ENCODE measurements around the gene COCH. TPM values are rescaled to one million over a fixed set of nuclear protein-coding genes. Genes with fewer than 3 reads are reported as not detected.

Gene COCH
- polyA plus RNA-seq, result 1 to 10 TPM; 2.0 to 3.3 (median 3.3) TPM

GRCh38 chr14:30874120-30874998 lies at the start of gene COCH:
Gene COCH (plus strand): TSS chr14:30874559. CDS start chr14:30874939, 380 bp downstream.
- 2 to 4% (median 3%) methylated on average over 79 to 99 of the region's 99 CpGs for WGBS, 3 donors

GRCh38 chr14:30826070-30826469 lies 48.3 kb upstream of the COCH start:
- no peak overlapping the region for H3K27ac ChIP-seq (ENCODE audit: low read depth, low read length)
- WGBS, 3 donors, result 88 to 91% (median 89%) methylated on average over 1 of the region's 1 CpG

More at GRCh38 chr14:30874120-30874998, at the start of gene COCH:
- H3K27ac ChIP-seq (ENCODE audit: low read depth, low read length), result no peak within 1 kb of the TSS

- no peak overlapping the region for H3K27ac ChIP-seq (ENCODE audit: low read depth, low read length)
- 75 to 94% (median 85%) methylated on average over 4 of the region's 4 CpGs for WGBS, 3 donors
These were observed 44.5 kb upstream of the COCH start for GRCh38 chr14:30829853-30830252.

- H3K27ac ChIP-seq (ENCODE audit: low read depth, low read length), result no peak overlapping the region
These were observed 40.0 kb upstream of the COCH start for GRCh38 chr14:30834353-30834752.

- H3K27ac ChIP-seq (ENCODE audit: low read depth, low read length), result no peak overlapping the region
- 44 to 65% (median 46%) methylated on average over 2 of the region's 2 CpGs for WGBS, 3 donors
These were observed 36.0 kb upstream of the COCH start for GRCh38 chr14:30838351-30838750.

GRCh38 chr14:30840086-30840779 lies 34.1 kb upstream of the COCH start:
- 79 to 89% (median 86%) methylated on average over 10 of the region's 10 CpGs for WGBS, 3 donors
- no peak overlapping the region for H3K27ac ChIP-seq (ENCODE audit: low read depth, low read length)

GRCh38 chr14:30842431-30842830 lies 31.9 kb upstream of the COCH start:
- H3K27ac ChIP-seq (ENCODE audit: low read depth, low read length), result no peak overlapping the region

- 69 to 90% (median 78%) methylated on average over 4 of the region's 4 CpGs for WGBS, 3 donors
- no peak overlapping the region for H3K27ac ChIP-seq (ENCODE audit: low read depth, low read length)
These were observed 25.7 kb upstream of the COCH start for GRCh38 chr14:30848449-30849240.

GRCh38 chr14:30849354-30849753 lies 25.0 kb upstream of the COCH start:
- WGBS, 3 donors, result 68 to 91% (median 70%) methylated on average over 1 of the region's 1 CpG
- no peak overlapping the region for H3K27ac ChIP-seq (ENCODE audit: low read depth, low read length)

- WGBS, 3 donors, result 90 to 97% (median 94%) methylated on average over 1 of the region's 1 CpG
- H3K27ac ChIP-seq (ENCODE audit: low read depth, low read length), result no peak overlapping the region
These were observed 24.4 kb upstream of the COCH start for GRCh38 chr14:30849983-30850382.

- H3K27ac ChIP-seq (ENCODE audit: low read depth, low read length), result no peak overlapping the region
These were observed 20.4 kb upstream of the COCH start for GRCh38 chr14:30853946-30854345.

GRCh38 chr14:30854492-30854891 lies 19.9 kb upstream of the COCH start:
- H3K27ac ChIP-seq (ENCODE audit: low read depth, low read length), result no peak overlapping the region

- H3K27ac ChIP-seq (ENCODE audit: low read depth, low read length), result no peak overlapping the region
- WGBS, 3 donors, result 89 to 97% (median 91%) methylated on average over 6 of the region's 6 CpGs
These were observed 18.9 kb upstream of the COCH start for GRCh38 chr14:30855345-30856037.

- no peak overlapping the region for H3K27ac ChIP-seq (ENCODE audit: low read depth, low read length)
- WGBS, 3 donors, result 68 to 93% (median 72%) methylated on average over 1 of the region's 1 CpG
These were observed 13.2 kb upstream of the COCH start for GRCh38 chr14:30861200-30861599.

- H3K27ac ChIP-seq (ENCODE audit: low read depth, low read length), result no peak overlapping the region
- WGBS, 3 donors, result 58 to 87% (median 77%) methylated on average over 5 of the region's 5 CpGs
These were observed 9.4 kb upstream of the COCH start for GRCh38 chr14:30864934-30865333.

- no peak overlapping the region for H3K27ac ChIP-seq (ENCODE audit: low read depth, low read length)
- 92 to 96% (median 94%) methylated on average over 5 of the region's 5 CpGs for WGBS, 3 donors
These were observed 5.6 kb upstream of the COCH start for GRCh38 chr14:30868736-30869135.

GRCh38 chr14:30869551-30870155 lies 4.7 kb upstream of the COCH start:
- WGBS, 3 donors, result 80 to 91% (median 85%) methylated on average over 2 of the region's 2 CpGs
- H3K27ac ChIP-seq (ENCODE audit: low read depth, low read length), result no peak overlapping the region

GRCh38 chr14:30872602-30873001 lies 1.8 kb upstream of the COCH start:
- no peak overlapping the region for H3K27ac ChIP-seq (ENCODE audit: low read depth, low read length)
- 89 to 100% (median 93%) methylated on average over 1 of the region's 1 CpG for WGBS, 3 donors
